ENCODE measurements around the gene PHACTR1.

GRCh38 chr6:12729467-12729866, 12.9 kb downstream of the PHACTR1 start:
- TF ChIP-seq FOXA1 (IDR thresholded peaks at IDR 0.05) = no peak
- TF ChIP-seq PKNOX1 (IDR thresholded peaks at IDR 0.05) = no peak
- no peak for TF ChIP-seq SP1 (IDR thresholded peaks at IDR 0.05)
- TF ChIP-seq SUZ12 (IDR thresholded peaks at IDR 0.05) = no peak
- no peak for TF ChIP-seq ZNF384 (IDR thresholded peaks at IDR 0.05)
- TF ChIP-seq LEF1 (IDR thresholded peaks at IDR 0.05; ENCODE audit: borderline replicate concordance) = no peak
- no peak for TF ChIP-seq HDGF (IDR thresholded peaks at IDR 0.05; ENCODE audit: borderline replicate concordance)
